AG04449 (cell line): ENCODE results near the gene GPI.

Experiments used
- CTCF ChIA-PET: fragments of 350-600 bp; formaldehyde crosslinking; extraction: SDS; loops from one replicate; lab custom pipeline; 2021; ENCODE audit warnings: antibody characterized with exemption; lab: Yijun Ruan, JAX
- POLR2A ChIA-PET: fragments of 400-600, 350-600 bp; formaldehyde crosslinking; extraction: SDS; loops from one replicate; lab custom pipeline; 2020; ENCODE audit warnings: antibody characterized with exemption, inconsistent platforms; lab: Yijun Ruan, JAX
- DNase-seq: peaks from one replicate; pipeline ENCODE4 v3.0.0-alpha.2; 2010; ENCODE audit warnings: low read depth, low spot score
- H3K4me3 ChIP-seq: 2 replicates; pipeline ENCODE4 v1.5.1; 2011; ENCODE audit warnings: low read depth, mild to moderate bottlenecking, control low read depth, low read length
- TF ChIP-seq, protein P1 (sequence below): IDR thresholded peaks from one replicate; pipeline ENCODE4 v1.5.1; 2011; ENCODE audit warnings: mild to moderate bottlenecking, moderate library complexity, low read length, control low read depth, inconsistent platforms; ENCODE audit not compliant: insufficient read depth; ENCODE audit errors: missing control alignments

GPI gene

DNA sequence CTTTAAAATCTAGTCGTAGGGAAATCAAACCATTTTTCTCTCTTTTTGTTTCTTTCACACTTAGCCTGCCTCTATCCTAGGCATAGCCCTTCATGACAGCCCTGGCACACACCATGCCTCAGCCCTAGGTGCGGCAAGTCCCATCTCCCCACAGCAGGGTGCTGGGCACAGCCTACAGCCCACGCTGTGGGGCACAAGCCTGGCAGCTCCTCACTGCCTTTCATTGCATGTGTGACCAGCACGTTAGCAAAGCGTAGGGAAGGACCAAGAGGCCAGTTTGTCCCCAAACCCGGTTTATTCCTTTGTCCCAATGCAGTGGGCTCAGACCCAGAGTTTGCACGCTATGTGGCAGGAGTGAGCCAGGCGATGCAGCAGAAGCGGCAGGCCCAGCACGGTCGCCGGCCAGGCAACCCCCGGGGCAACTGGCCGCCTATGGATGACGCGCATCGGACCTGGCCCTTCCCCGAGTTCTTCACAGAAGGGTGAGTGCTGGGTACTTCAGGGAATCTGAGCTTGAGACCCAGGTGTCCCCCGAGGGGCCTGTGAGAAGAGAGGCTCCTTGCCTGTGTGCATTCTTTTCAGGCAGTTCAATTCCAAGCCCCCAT lies 17.3 kb upstream of the GPI start:
- ChIA-PET POLR2A (interaction anchor here (0.6 kb wide), 1 partner anchor 115 kb away, joined by 3 read pairs; no protein-coding TSS in a partner anchor), CTCF (interaction anchor here (0.7 to 3.0 kb wide), 12 partner anchors 9 to 98 kb away, joined by 3 to 46 read pairs (median 6); no protein-coding TSS in a partner anchor)
- TF ChIP-seq, protein P1, sequence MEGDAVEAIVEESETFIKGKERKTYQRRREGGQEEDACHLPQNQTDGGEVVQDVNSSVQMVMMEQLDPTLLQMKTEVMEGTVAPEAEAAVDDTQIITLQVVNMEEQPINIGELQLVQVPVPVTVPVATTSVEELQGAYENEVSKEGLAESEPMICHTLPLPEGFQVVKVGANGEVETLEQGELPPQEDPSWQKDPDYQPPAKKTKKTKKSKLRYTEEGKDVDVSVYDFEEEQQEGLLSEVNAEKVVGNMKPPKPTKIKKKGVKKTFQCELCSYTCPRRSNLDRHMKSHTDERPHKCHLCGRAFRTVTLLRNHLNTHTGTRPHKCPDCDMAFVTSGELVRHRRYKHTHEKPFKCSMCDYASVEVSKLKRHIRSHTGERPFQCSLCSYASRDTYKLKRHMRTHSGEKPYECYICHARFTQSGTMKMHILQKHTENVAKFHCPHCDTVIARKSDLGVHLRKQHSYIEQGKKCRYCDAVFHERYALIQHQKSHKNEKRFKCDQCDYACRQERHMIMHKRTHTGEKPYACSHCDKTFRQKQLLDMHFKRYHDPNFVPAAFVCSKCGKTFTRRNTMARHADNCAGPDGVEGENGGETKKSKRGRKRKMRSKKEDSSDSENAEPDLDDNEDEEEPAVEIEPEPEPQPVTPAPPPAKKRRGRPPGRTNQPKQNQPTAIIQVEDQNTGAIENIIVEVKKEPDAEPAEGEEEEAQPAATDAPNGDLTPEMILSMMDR = no peak

DNA sequence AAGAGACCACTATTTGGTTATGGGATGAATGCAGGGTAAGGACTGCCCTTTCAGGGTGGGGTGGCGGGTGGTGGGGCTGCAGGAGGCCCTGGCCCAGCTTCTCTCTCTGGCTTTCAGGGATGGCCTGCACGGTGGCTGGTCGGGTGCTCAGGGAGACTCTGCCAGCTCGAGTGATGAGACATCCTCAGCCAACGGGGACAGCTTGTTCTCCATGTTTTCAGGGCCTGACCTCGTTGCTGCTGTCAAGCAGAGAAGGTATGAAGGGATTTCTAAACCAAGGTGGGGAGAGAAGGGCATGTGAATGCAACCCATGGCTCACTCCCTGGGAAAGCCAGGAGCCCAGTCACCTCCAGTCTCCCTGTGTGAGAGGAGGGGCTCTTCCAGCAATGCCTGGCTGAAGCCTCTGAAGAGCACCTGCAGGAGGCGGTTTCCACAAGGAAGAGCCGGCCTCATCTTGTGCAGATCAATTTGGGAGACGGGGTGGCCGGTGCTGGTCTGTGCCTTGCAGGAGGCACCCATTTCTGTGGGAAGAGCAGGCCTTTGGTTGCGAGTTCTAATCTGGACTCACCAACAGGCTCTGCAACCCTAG lies 16.0 kb upstream of the GPI start:
- CTCF ChIA-PET = interaction anchor here (0.7 to 2.0 kb wide), 7 partner anchors 8 to 22 kb away, joined by 3 to 13 read pairs (median 5); no protein-coding TSS in a partner anchor
- TF ChIP-seq, protein P1 = no peak
- DNase-seq = no peak
- POLR2A ChIA-PET = no interaction called here
- no peak overlapping the region for H3K4me3 ChIP-seq

More for the DNA sequence above, 17.3 kb upstream of the GPI start:
- no peak for DNase-seq
- H3K4me3 ChIP-seq = no peak overlapping the region

DNA sequence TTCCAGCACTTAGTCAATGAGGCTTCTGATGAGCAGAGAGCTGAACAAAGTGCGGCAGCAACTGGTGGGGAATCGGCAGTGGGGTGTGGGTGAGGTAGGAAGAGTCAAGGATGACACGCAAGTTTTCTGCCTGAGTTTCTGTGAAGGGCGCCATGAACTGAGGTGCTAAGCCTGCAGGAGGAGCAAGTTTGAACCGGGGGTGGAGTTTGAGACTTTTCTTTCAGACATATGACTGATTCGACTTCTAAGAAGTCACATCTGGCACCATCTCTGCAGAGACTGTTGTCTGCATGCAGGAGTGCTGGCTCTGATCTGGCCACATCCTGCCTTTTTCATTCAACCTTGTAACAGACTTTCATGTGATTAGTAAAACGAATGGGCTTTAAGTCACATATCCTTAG lies 14.8 kb upstream of the GPI start:
- TF ChIP-seq, protein P1 = no peak
- CTCF ChIA-PET = interaction anchor here (1.0 to 1.1 kb wide), 3 partner anchors 9 to 23 kb away, joined by 3 read pairs; no protein-coding TSS in a partner anchor
- no peak overlapping the region for H3K4me3 ChIP-seq
- POLR2A ChIA-PET = no interaction called here
- DNase-seq = no peak

DNA sequence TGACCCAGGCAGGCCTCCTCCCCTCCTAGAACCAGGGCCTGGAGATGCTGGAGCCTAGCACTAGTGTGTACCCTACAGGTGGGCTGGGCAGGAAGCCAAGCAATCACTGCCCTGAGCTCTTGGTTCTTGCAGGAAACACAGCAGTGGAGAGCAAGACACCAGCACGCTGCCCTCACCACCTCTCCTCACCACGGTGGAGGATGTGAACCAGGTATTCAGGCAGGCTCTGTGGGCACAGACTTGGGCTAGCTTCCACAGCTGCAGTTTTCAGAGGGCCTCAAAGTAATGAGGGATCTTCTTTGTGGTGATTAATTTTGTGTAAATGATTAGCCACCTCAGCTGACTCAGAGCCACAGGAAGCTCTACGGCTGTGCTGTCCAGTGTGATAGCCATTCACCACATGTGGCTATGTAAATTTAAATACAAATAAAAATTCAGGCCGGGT lies 13.6 kb upstream of the GPI start:
- TF ChIP-seq, protein P1 = no peak
- POLR2A ChIA-PET = no interaction called here

DNA sequence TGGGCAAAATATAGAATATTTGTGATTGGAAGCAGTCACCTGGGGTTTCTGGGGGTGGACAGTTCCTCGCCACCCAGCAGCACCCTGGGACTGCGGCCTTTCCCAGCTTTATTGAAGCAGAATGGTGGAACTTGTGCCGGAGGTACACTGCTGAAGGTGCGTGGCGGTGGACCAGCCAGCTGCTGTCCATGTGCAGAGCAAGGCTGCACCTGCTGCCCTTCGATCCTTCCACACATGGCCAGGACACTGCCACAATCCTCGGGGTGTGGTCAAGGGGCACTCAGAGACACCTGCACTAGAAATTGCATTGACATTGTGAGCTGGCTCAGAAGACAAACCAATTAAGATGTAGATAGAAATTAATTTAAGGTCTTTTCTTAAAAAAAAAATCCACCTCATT lies 11.4 kb upstream of the GPI start:
- POLR2A ChIA-PET = no interaction called here
- H3K4me3 ChIP-seq = no peak overlapping the region
- CTCF ChIA-PET = interaction anchor here (0.9 to 1.8 kb wide), 4 partner anchors 10 to 22 kb away, joined by 4 to 5 read pairs (median 5); no protein-coding TSS in a partner anchor
- no peak for DNase-seq
- TF ChIP-seq, protein P1 = no peak

More for the DNA sequence above, 13.6 kb upstream of the GPI start:
- CTCF ChIA-PET = interaction anchor here (0.8 to 1.4 kb wide), 5 partner anchors 7 to 132 kb away, joined by 3 to 4 read pairs (median 3); no protein-coding TSS in a partner anchor
- H3K4me3 ChIP-seq = no peak overlapping the region
- DNase-seq = no peak

DNA sequence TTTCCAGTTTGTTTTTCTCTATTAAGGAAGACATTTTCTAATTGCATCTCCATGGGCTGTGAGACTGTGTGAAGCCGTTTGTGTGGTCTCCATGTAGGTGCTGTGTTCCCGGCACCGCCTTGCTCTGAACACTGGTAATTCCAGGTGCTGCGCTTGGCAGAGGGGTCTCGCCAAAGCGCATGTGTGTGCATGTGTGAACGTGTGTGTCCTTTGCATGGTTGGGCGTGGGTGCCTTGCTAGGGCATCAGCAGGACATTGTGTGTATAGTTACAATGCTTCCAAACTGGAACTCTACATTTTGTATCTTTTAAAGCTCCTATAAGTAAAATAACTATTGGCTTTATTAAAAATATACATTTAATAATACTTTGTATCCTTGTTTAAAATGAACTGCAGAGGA lies 9.8 kb upstream of the GPI start:
- no peak for DNase-seq
- no peak overlapping the region for H3K4me3 ChIP-seq
- ChIA-PET CTCF (interaction anchor here (1.1 to 6.0 kb wide), 2 partner anchors 9 to 14 kb away, joined by 4 to 46 read pairs; no protein-coding TSS in a partner anchor), POLR2A (no interaction called here)
- TF ChIP-seq, protein P1 = no peak
